H9 (cell line): ENCODE data around the gene MBNL1. TPM values are rescaled to one million over a fixed set of nuclear protein-coding genes. Genes with fewer than 3 reads are reported as not detected.

Source experiments
- DNase-seq: peaks from one replicate; pipeline ENCODE4 v3.0.0-alpha.2; 2017
- H2AFZ ChIP-seq: one replicate; pipeline ENCODE4 v1.6.1; 2013; ENCODE audit warnings: mild to moderate bottlenecking, low read length, control low read depth, moderate library complexity
- H2AK5ac ChIP-seq: 2 replicates; pipeline ENCODE4 v1.6.1; 2013; ENCODE audit warnings: low read length, control low read depth, mixed read lengths; ENCODE audit not compliant: insufficient read length
- H2BK120ac ChIP-seq: one replicate; pipeline ENCODE4 v1.6.1; 2013; ENCODE audit warnings: low read depth, mild to moderate bottlenecking, low read length, control low read depth, inconsistent platforms; ENCODE audit not compliant: poor library complexity, severe bottlenecking
- H2BK12ac ChIP-seq: 2 replicates; pipeline ENCODE4 v1.6.1; 2013; ENCODE audit warnings: low read length, control low read depth, mixed read lengths, low read depth; ENCODE audit not compliant: insufficient read length
- H2BK15ac ChIP-seq: 2 replicates; pipeline ENCODE4 v1.6.1; 2013; ENCODE audit warnings: low read depth, low read length, control low read depth
- H2BK20ac ChIP-seq: one replicate; pipeline ENCODE4 v1.6.1; 2013; ENCODE audit warnings: low read depth, mild to moderate bottlenecking, low read length, control low read depth, inconsistent platforms; ENCODE audit not compliant: poor library complexity, severe bottlenecking
- H2BK5ac ChIP-seq: 2 replicates; pipeline ENCODE4 v1.6.1; 2013; ENCODE audit warnings: low read length, control low read depth, mixed read lengths; ENCODE audit not compliant: insufficient read length
- H3K14ac ChIP-seq: 2 replicates; pipeline ENCODE4 v1.6.1; 2013; ENCODE audit warnings: low read length, control low read depth; ENCODE audit not compliant: insufficient read depth
- H3K18ac ChIP-seq: 2 replicates; pipeline ENCODE4 v1.6.1; 2013; ENCODE audit warnings: low read depth, mild to moderate bottlenecking, mixed read lengths, low read length, control low read depth; ENCODE audit not compliant: insufficient read length
- H3K23ac ChIP-seq: 2 replicates; pipeline ENCODE4 v1.6.1; 2013; ENCODE audit warnings: low read length, control low read depth, mixed read lengths, low read depth; ENCODE audit not compliant: insufficient read length
- H3K23me2 ChIP-seq: 2 replicates; pipeline ENCODE4 v1.6.1; 2013; ENCODE audit warnings: low read depth, mild to moderate bottlenecking, mixed read lengths, low read length, control low read depth; ENCODE audit not compliant: insufficient read length, poor library complexity, severe bottlenecking
- H3K27ac ChIP-seq: 2 replicates; pipeline ENCODE4 v1.5.1; 2013; ENCODE audit warnings: low read length, control low read depth, mixed read lengths, low read depth; ENCODE audit not compliant: insufficient read length
- H3K27me3 ChIP-seq: 2 replicates; pipeline ENCODE4 v1.6.1; 2013; ENCODE audit warnings: low read length, control low read depth, inconsistent platforms; ENCODE audit not compliant: insufficient read depth
- H3K4ac ChIP-seq: 2 replicates; pipeline ENCODE4 v1.6.1; 2013; ENCODE audit warnings: low read depth, mild to moderate bottlenecking, control low read depth, inconsistent platforms, low read length, moderate library complexity
- H3K4me1 ChIP-seq: 2 replicates; pipeline ENCODE4 v1.6.1; 2013; ENCODE audit warnings: low read length, control low read depth, inconsistent platforms; ENCODE audit not compliant: insufficient read depth
- H3K4me2 ChIP-seq: 2 replicates; pipeline ENCODE4 v1.6.1; 2013; ENCODE audit warnings: low read length, control low read depth, mixed read lengths; ENCODE audit not compliant: insufficient read length, insufficient read depth
- H3K56ac ChIP-seq: 2 replicates; pipeline ENCODE4 v1.6.1; 2013; ENCODE audit warnings: low read depth, mild to moderate bottlenecking, mixed read lengths, low read length, control low read depth; ENCODE audit not compliant: insufficient read length
- H3K79me1 ChIP-seq: 2 replicates; pipeline ENCODE4 v1.6.1; 2013; ENCODE audit warnings: low read depth, mild to moderate bottlenecking, moderate library complexity, low read length, control low read depth, inconsistent platforms; ENCODE audit not compliant: insufficient read depth, poor library complexity, severe bottlenecking
- H3K79me2 ChIP-seq: 2 replicates; pipeline ENCODE4 v1.6.1; 2013; ENCODE audit warnings: low read length, control low read depth, inconsistent platforms; ENCODE audit not compliant: insufficient read depth
- H3K9ac ChIP-seq: 2 replicates; pipeline ENCODE4 v1.6.1; 2013; ENCODE audit warnings: low read length, control low read depth, mixed read lengths; ENCODE audit not compliant: insufficient read length; ENCODE audit errors: extremely low read depth
- H3K9me3 ChIP-seq: one replicate; pipeline ENCODE4 v1.6.1; 2013; ENCODE audit warnings: low read depth, low read length, inconsistent platforms; ENCODE audit not compliant: control insufficient read depth
- H3T11ph ChIP-seq: one replicate; pipeline ENCODE4 v1.6.1; 2013; ENCODE audit warnings: mild to moderate bottlenecking, low read length, control low read depth, inconsistent platforms
- H4K20me1 ChIP-seq: one replicate; pipeline ENCODE4 v1.6.1; 2013; ENCODE audit not compliant: control insufficient read depth, insufficient read length, insufficient read depth
- H4K5ac ChIP-seq: 2 replicates; pipeline ENCODE4 v1.6.1; 2013; ENCODE audit warnings: low read depth, mild to moderate bottlenecking, mixed read lengths, low read length, control low read depth; ENCODE audit not compliant: insufficient read length
- H4K8ac ChIP-seq: replicated peaks from 2 replicates; pipeline ENCODE4 v1.6.1; 2013; ENCODE audit warnings: low read length, control low read depth, mixed read lengths, low read depth; ENCODE audit not compliant: insufficient read length
- H4K91ac ChIP-seq: 2 replicates; pipeline ENCODE4 v1.6.1; 2013; ENCODE audit warnings: low read depth, mild to moderate bottlenecking, moderate library complexity, mixed read lengths, low read length, control low read depth; ENCODE audit not compliant: insufficient read length
- H3K27ac Mint-ChIP-seq, 3 experiments: 2 replicates in 2 of 3; 3 replicates in 1 of 3; pipeline ENCODE4 v1.8.0; 2020 to 2021; ENCODE audit warnings: mixed read lengths in 3 of 3, mild to moderate bottlenecking in 1 of 3, moderate library complexity in 1 of 3
- H3K27me3 Mint-ChIP-seq: 2 replicates; pipeline ENCODE4 v1.8.0; 2021; ENCODE audit warnings: low read depth, mild to moderate bottlenecking, moderate library complexity, mixed read lengths
- H3K36me3 Mint-ChIP-seq, 3 experiments: 2 replicates in 2 of 3; 3 replicates in 1 of 3; pipeline ENCODE4 v1.8.0; 2020 to 2021; ENCODE audit warnings: low read depth in 3 of 3, mixed read lengths in 3 of 3; ENCODE audit not compliant: insufficient read depth in 1 of 3
- H3K4me1 Mint-ChIP-seq, 2 experiments: 2 replicates each; pipeline ENCODE4 v1.8.0; 2020; ENCODE audit warnings: mixed read lengths in 2 of 2
- H3K4me3 Mint-ChIP-seq, 2 experiments: 2 replicates in 1 of 2; 3 replicates in 1 of 2; pipeline ENCODE4 v1.8.0; 2020 to 2021; ENCODE audit warnings: mild to moderate bottlenecking in 2 of 2, mixed read lengths in 2 of 2, moderate library complexity in 1 of 2
- H3K9me3 Mint-ChIP-seq, 2 experiments: 2 replicates in 1 of 2; 3 replicates in 1 of 2; pipeline ENCODE4 v1.8.0; 2020; ENCODE audit warnings: mild to moderate bottlenecking in 2 of 2, mixed read lengths in 2 of 2, moderate library complexity in 1 of 2
- total RNA-seq: library from RNA; stranded (reverse); gene quantifications from 2 replicates; pipeline ENCODE4 v1.2.1, GENCODE V29; 2021
- TF ChIP-seq, protein P1 (sequence below): fragments of 200-600 bp; sonication (generic); conservative IDR thresholded peaks from 3 replicates; pipeline ENCODE4 v1.8.0; 2021; ENCODE audit warnings: antibody characterized with exemption, mild to moderate bottlenecking

MBNL1 gene
- total RNA-seq, 1 experiment from 2014 or later = 14.9 TPM

DNA sequence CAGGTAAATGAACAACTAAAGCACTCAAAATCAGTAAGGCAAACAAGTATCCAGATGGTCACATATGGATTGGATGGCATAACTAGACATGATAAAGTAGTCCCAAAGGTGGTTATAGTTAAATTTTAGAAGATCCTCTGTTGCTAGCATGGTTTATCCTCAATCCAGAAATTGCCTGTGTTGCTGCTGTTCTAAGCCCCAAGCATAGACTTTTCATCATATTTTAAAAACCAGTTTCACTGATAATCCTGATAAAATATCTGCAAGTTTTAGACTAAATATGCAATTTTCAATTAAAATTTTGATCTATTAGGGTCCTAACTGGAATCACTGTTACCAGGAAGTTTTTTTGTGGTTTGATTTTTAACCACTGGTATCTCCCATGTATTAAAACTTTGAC lies 35.4 kb downstream of the MBNL1 start:
- no peak overlapping the region for H3K4me3 Mint-ChIP-seq
- no peaks in the 10 kb centered on the region for H4K20me1 ChIP-seq

More for the DNA sequence above, 35.4 kb downstream of the MBNL1 start:
- H4K91ac ChIP-seq = no peak overlapping the region
- TF ChIP-seq, protein P1, sequence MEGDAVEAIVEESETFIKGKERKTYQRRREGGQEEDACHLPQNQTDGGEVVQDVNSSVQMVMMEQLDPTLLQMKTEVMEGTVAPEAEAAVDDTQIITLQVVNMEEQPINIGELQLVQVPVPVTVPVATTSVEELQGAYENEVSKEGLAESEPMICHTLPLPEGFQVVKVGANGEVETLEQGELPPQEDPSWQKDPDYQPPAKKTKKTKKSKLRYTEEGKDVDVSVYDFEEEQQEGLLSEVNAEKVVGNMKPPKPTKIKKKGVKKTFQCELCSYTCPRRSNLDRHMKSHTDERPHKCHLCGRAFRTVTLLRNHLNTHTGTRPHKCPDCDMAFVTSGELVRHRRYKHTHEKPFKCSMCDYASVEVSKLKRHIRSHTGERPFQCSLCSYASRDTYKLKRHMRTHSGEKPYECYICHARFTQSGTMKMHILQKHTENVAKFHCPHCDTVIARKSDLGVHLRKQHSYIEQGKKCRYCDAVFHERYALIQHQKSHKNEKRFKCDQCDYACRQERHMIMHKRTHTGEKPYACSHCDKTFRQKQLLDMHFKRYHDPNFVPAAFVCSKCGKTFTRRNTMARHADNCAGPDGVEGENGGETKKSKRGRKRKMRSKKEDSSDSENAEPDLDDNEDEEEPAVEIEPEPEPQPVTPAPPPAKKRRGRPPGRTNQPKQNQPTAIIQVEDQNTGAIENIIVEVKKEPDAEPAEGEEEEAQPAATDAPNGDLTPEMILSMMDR = no peak
- no peaks in the 10 kb centered on the region; the same call in 1 of the 2 replicates for H3K79me2 ChIP-seq
- H2BK5ac ChIP-seq = no peak overlapping the region
- H2AFZ ChIP-seq = no peak overlapping the region
- no peak overlapping the region for H3K9ac ChIP-seq
- no peak overlapping the region for H2BK20ac ChIP-seq
- no peaks in the 10 kb centered on the region for H3K36me3 Mint-ChIP-seq
- H3K79me1 ChIP-seq = no peaks in the 10 kb centered on the region
- H3K27me3 ChIP-seq = no peaks in the 10 kb centered on the region
- H3K9me3 Mint-ChIP-seq = no peaks in the 10 kb centered on the region
- no peak for DNase-seq
- no peak overlapping the region for H2BK15ac ChIP-seq
- no peak overlapping the region for H2BK12ac ChIP-seq
- H3T11ph ChIP-seq = no peak overlapping the region
- no peak overlapping the region for H3K27ac ChIP-seq
- H3K4ac ChIP-seq = no peak overlapping the region
- no peak overlapping the region for H3K4me2 ChIP-seq
- no peak overlapping the region for H2BK120ac ChIP-seq
- no peak overlapping the region; a peak in 2 of 7 replicates for H3K27ac Mint-ChIP-seq
- peaks cover 18% of the 10 kb centered on the region; the same call in 1 of the 2 replicates for H3K4me1 ChIP-seq
- no peak overlapping the region for H4K5ac ChIP-seq
- H3K4me1 Mint-ChIP-seq = peaks cover 82 to 88% of the 10 kb centered on the region in 2 experiments
- H3K23me2 ChIP-seq = no peaks in the 10 kb centered on the region
- H2AK5ac ChIP-seq = no peak overlapping the region
- H4K8ac ChIP-seq = no peak overlapping the region
- no peaks in the 10 kb centered on the region for H3K9me3 ChIP-seq
- H3K56ac ChIP-seq = no peak overlapping the region
- H3K27me3 Mint-ChIP-seq = no peaks in the 10 kb centered on the region
- no peak overlapping the region for H3K23ac ChIP-seq
- no peak overlapping the region for H3K18ac ChIP-seq
- no peak overlapping the region for H3K14ac ChIP-seq
